PC-3 (cell line): ENCODE measurements around the gene DOC2A.

Experiments
- EZH2phosphoT487 ChIP-seq: fragments of 300-600 bp; sonication (generic); IDR thresholded peaks from 2 replicates; pipeline ENCODE4 v1.6.1; 2018; ENCODE audit warnings: mild to moderate bottlenecking, antibody characterized with exemption, low read length, borderline replicate concordance
- TF ChIP-seq, protein P1 (sequence below): fragments of 300-600 bp; sonication (generic); conservative IDR thresholded peaks from 2 replicates; pipeline ENCODE4 v1.5.1; 2017; ENCODE audit warnings: antibody characterized with exemption, low read depth, mild to moderate bottlenecking, low read length

DNA sequence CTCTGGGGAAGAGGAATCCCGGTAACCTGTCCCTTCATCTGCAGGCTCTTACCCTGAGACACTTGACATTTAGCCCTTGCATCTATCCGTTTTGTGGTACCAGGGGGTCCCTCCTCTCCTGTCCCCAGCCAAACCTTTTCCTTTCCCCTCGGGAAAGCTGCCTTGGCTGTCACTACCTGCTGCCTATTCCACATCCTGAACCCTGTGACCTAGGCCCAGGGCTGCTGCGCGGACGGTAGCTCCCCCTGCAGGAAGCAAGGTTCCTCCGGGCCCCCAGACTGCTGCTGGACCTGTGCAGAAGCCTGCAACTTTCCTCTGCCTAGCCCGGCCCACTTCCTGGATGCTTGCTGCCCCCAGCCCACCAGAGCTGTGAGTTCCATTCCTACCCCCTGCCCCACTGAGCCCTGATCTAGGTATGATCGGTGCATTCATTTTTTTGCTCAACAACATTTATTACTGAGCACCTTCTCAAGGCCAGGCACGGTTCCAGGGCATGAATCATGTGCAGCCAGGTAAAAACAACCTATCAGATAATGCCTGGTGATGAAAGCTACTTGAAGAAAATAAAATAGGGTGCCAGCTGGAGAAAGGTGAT lies 44.2 kb upstream of the DOC2A start:
- TF ChIP-seq, protein P1, sequence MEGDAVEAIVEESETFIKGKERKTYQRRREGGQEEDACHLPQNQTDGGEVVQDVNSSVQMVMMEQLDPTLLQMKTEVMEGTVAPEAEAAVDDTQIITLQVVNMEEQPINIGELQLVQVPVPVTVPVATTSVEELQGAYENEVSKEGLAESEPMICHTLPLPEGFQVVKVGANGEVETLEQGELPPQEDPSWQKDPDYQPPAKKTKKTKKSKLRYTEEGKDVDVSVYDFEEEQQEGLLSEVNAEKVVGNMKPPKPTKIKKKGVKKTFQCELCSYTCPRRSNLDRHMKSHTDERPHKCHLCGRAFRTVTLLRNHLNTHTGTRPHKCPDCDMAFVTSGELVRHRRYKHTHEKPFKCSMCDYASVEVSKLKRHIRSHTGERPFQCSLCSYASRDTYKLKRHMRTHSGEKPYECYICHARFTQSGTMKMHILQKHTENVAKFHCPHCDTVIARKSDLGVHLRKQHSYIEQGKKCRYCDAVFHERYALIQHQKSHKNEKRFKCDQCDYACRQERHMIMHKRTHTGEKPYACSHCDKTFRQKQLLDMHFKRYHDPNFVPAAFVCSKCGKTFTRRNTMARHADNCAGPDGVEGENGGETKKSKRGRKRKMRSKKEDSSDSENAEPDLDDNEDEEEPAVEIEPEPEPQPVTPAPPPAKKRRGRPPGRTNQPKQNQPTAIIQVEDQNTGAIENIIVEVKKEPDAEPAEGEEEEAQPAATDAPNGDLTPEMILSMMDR = peak; percentile 64
- no peak for TF ChIP-seq EZH2phosphoT487
